Activated CD4-positive, alpha-beta T cell treated with anti-CD3 and anti-CD28 coated beads, Interleukin-10, Interleukin-2, amounts not matched to agents 100 ng/mL and 50 ng/mL, durations not matched to agents 16 hours and 8 hours (primary cell): ENCODE measurements around the gene IMPG2.

ENCODE experiments used
- DNase-seq: peaks from one replicate; pipeline ENCODE4 v3.0.0-alpha.2; 2020

The IMPG2 gene

GRCh38 chr3:101273156-101273555, 47.2 kb downstream of the IMPG2 start:
- no peak for DNase-seq

- no peak for DNase-seq
These were observed 48.6 kb downstream of the IMPG2 start for GRCh38 chr3:101271728-101272127.

- DNase-seq: no peak
These were observed 50.2 kb downstream of the IMPG2 start for GRCh38 chr3:101270149-101270548.

GRCh38 chr3:101268971-101269671, 51.3 kb downstream of the IMPG2 start:
- DNase-seq: no peak

- no peak for DNase-seq
These were observed 52.2 kb downstream of the IMPG2 start for GRCh38 chr3:101268141-101268540.

- no peak for DNase-seq
These were observed 53.8 kb downstream of the IMPG2 start for GRCh38 chr3:101266566-101266965.

- no peak for DNase-seq
These were observed 54.3 kb downstream of the IMPG2 start for GRCh38 chr3:101266071-101266470.

GRCh38 chr3:101262393-101263240, 57.8 kb downstream of the IMPG2 start:
- DNase-seq: no peak

- DNase-seq: no peak
These were observed 58.9 kb downstream of the IMPG2 start for GRCh38 chr3:101261506-101261905.

GRCh38 chr3:101259485-101260341, 60.7 kb downstream of the IMPG2 start:
- DNase-seq: no peak

- no peak for DNase-seq
These were observed 63.9 kb downstream of the IMPG2 start for GRCh38 chr3:101256511-101256910.

GRCh38 chr3:101255441-101255840, 64.9 kb downstream of the IMPG2 start:
- DNase-seq: no peak

GRCh38 chr3:101253396-101253795, 67.0 kb downstream of the IMPG2 start:
- no peak for DNase-seq

GRCh38 chr3:101252945-101253344, 67.4 kb downstream of the IMPG2 start:
- DNase-seq: no peak

- DNase-seq: no peak
These were observed 68.1 kb downstream of the IMPG2 start for GRCh38 chr3:101252307-101252706.

GRCh38 chr3:101251441-101251840, 68.9 kb downstream of the IMPG2 start:
- no peak for DNase-seq

GRCh38 chr3:101249522-101249921, 70.9 kb downstream of the IMPG2 start:
- DNase-seq: no peak

GRCh38 chr3:101248736-101249135, 71.6 kb downstream of the IMPG2 start:
- no peak for DNase-seq

GRCh38 chr3:101244212-101244575, 76.2 kb downstream of the IMPG2 start:
- DNase-seq: peak; percentile 30

- peak; percentile 70 for DNase-seq
These were observed 76.8 kb downstream of the IMPG2 start for GRCh38 chr3:101243285-101244211.

GRCh38 chr3:101240719-101241399, 79.5 kb downstream of the IMPG2 start:
- DNase-seq: no peak

GRCh38 chr3:101235048-101235447, 85.3 kb downstream of the IMPG2 start:
- no peak for DNase-seq
